Endodermal cell (in vitro differentiated cells): Measurements from ENCODE around the gene CAMK2D. TPM values are rescaled to one million over a fixed set of nuclear protein-coding genes. Genes with fewer than 3 reads are reported as not detected.
A peak's percentile ranks its signal among the peaks of the same experiment; 100 is the strongest.

Source experiments
- DNase-seq: peaks from one replicate; pipeline ENCODE4 v3.0.0-alpha.2; 2017
- H3K27ac ChIP-seq: 2 replicates; pipeline ENCODE4 v1.5.1; 2013; ENCODE audit warnings: mild to moderate bottlenecking, low read depth, low read length, moderate library complexity
- H3K27me3 ChIP-seq: 2 replicates; pipeline ENCODE4 v1.6.1; 2013; ENCODE audit warnings: mild to moderate bottlenecking, low read length, moderate library complexity; ENCODE audit not compliant: insufficient read depth, control insufficient read depth, poor library complexity, severe bottlenecking
- H3K36me3 ChIP-seq: 2 replicates; pipeline ENCODE4 v1.7.0; 2013; ENCODE audit warnings: mild to moderate bottlenecking, low read length, moderate library complexity; ENCODE audit not compliant: control insufficient read depth, insufficient read depth
- H3K4me1 ChIP-seq: one replicate; pipeline ENCODE4 v1.7.0; 2013; ENCODE audit warnings: low read length; ENCODE audit not compliant: control insufficient read depth, insufficient read depth
- H3K4me3 ChIP-seq: 2 replicates; pipeline ENCODE4 v1.5.1; 2013; ENCODE audit warnings: mild to moderate bottlenecking, low read length, moderate library complexity
- H3K9ac ChIP-seq: 2 replicates; pipeline ENCODE4 v1.6.1; 2013; ENCODE audit warnings: mild to moderate bottlenecking, low read length, moderate library complexity; ENCODE audit not compliant: poor library complexity, severe bottlenecking; ENCODE audit errors: extremely low read depth
- H3K9me3 ChIP-seq: 2 replicates; pipeline ENCODE4 v1.6.1; 2013; ENCODE audit warnings: mild to moderate bottlenecking, low read length, moderate library complexity; ENCODE audit not compliant: control insufficient read depth
- H3K27ac Mint-ChIP-seq: 2 replicates; pipeline ENCODE4 v1.8.0; 2020; ENCODE audit warnings: mixed read lengths
- H3K27me3 Mint-ChIP-seq: 2 replicates; pipeline ENCODE4 v1.8.0; 2021; ENCODE audit warnings: mild to moderate bottlenecking, mixed read lengths; ENCODE audit not compliant: insufficient read depth
- H3K36me3 Mint-ChIP-seq: 2 replicates; pipeline ENCODE4 v1.8.0; 2020; ENCODE audit warnings: low read depth, mixed read lengths
- H3K4me1 Mint-ChIP-seq: 2 replicates; pipeline ENCODE4 v1.8.0; 2020; ENCODE audit warnings: mixed read lengths
- H3K4me3 Mint-ChIP-seq: 2 replicates; pipeline ENCODE4 v1.8.0; 2020; ENCODE audit warnings: mild to moderate bottlenecking, moderate library complexity, mixed read lengths
- H3K9me3 Mint-ChIP-seq: 2 replicates; pipeline ENCODE4 v1.8.0; 2020; ENCODE audit warnings: mild to moderate bottlenecking, mixed read lengths
- WGBS, 2 experiments: methylation state at CpG; one replicate each; pipeline versions ENCODE4 v1.1.5 to v1.1.7; 2013; ENCODE audit warnings: missing lambda C conversion rate in 2 of 2, mixed read lengths in 1 of 2; ENCODE audit not compliant: insufficient coverage in 1 of 2, insufficient read length in 1 of 2; 5-methylcytosine and 5-hydroxymethylcytosine counted together
- total RNA-seq, 2 donors: library from RNA; stranded (reverse); fragmentation: NEBNext Ultra II Directional in 1 of 2; extraction: Animal tissue kit (Norgen Biotek cat#: 25700) in 1 of 2; gene quantifications; 2 replicates in 1 of 2; 3 replicates in 1 of 2; pipeline ENCODE4 v1.2.1, GENCODE V29; 2021
- TF ChIP-seq, protein P1 (sequence below): fragments of 200-600 bp; sonication (generic); conservative IDR thresholded peaks from 2 replicates; pipeline ENCODE4 v1.5.0; 2021; ENCODE audit warnings: antibody characterized with exemption, mild to moderate bottlenecking

CAMK2D gene
- total RNA-seq, 2 donors from 2014 or later, result 91.1 to 120 TPM

DNA sequence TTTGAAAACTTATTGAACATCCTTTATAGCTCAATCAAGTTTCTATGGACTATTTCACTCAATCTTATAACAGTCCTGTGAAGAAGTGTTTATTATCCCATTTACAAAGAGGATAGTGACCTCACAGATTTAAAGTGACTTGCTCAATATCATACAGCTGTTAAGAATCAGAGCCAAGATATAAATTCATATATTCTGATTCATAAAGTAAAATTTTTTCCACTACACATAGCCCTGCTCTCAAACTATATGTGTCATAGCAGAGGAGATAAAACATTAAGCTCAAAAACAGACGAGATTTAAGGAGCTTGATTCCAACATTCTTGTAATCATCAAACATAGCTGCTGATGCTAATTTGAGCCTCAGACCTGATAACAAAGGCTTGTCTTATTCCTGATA, 226.8 kb downstream of the CAMK2D start:
- Mint-ChIP-seq H3K27me3 (no peaks in the 10 kb centered on the region), H3K36me3 (peaks cover 5% of the 10 kb centered on the region), H3K27ac (no peak overlapping the region), H3K4me3 (no peak overlapping the region), H3K9me3 (no peaks in the 10 kb centered on the region), H3K4me1 (no peaks in the 10 kb centered on the region)
- no peak for DNase-seq
- Histone ChIP-seq H3K9me3 (no peaks in the 10 kb centered on the region), H3K27ac (no peak overlapping the region), H3K9ac (no peak overlapping the region), H3K27me3 (no peaks in the 10 kb centered on the region), H3K4me3 (no peak overlapping the region), H3K36me3 (peaks cover 56% of the 10 kb centered on the region), H3K4me1 (no peaks in the 10 kb centered on the region)
- WGBS, 2 experiments, result 81 to 100% methylated on average over 1 of the region's 1 CpG
- TF ChIP-seq, protein P1, sequence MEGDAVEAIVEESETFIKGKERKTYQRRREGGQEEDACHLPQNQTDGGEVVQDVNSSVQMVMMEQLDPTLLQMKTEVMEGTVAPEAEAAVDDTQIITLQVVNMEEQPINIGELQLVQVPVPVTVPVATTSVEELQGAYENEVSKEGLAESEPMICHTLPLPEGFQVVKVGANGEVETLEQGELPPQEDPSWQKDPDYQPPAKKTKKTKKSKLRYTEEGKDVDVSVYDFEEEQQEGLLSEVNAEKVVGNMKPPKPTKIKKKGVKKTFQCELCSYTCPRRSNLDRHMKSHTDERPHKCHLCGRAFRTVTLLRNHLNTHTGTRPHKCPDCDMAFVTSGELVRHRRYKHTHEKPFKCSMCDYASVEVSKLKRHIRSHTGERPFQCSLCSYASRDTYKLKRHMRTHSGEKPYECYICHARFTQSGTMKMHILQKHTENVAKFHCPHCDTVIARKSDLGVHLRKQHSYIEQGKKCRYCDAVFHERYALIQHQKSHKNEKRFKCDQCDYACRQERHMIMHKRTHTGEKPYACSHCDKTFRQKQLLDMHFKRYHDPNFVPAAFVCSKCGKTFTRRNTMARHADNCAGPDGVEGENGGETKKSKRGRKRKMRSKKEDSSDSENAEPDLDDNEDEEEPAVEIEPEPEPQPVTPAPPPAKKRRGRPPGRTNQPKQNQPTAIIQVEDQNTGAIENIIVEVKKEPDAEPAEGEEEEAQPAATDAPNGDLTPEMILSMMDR, result no peak

DNA sequence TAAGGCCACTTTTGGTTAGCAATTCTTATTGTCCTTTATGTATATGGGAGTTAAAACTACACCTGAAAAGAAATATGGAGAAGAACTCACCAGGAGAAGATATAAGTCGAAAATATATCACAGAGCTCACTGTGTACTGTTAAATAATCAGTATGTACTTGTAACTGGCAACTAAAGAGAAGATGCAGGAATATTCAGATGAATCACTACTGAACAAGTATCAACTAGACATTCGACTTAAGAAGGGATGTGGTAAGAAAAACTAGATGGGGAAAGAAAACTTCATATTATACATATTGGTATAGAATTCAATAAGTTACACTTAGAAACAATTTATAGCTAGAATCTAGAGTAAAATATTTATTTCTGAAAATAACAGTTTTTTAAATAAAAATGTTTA, 230.0 kb downstream of the CAMK2D start:
- Mint-ChIP-seq H3K9me3 (no peaks in the 10 kb centered on the region), H3K4me1 (no peaks in the 10 kb centered on the region), H3K27ac (no peak overlapping the region), H3K27me3 (no peaks in the 10 kb centered on the region), H3K4me3 (no peak overlapping the region), H3K36me3 (peaks cover 7% of the 10 kb centered on the region)
- no peak overlapping the region for H3K27ac ChIP-seq
- TF ChIP-seq, protein P1, result no peak
- 95 to 100% methylated on average over 1 of the region's 2 CpGs for WGBS, 2 experiments
- DNase-seq, result no peak
- no peaks in the 10 kb centered on the region for H3K27me3 ChIP-seq
- no peak overlapping the region for H3K4me3 ChIP-seq
- no peaks in the 10 kb centered on the region for H3K9me3 ChIP-seq
- peaks cover 52% of the 10 kb centered on the region for H3K36me3 ChIP-seq
- H3K9ac ChIP-seq, result no peak overlapping the region
- H3K4me1 ChIP-seq, result no peaks in the 10 kb centered on the region

DNA sequence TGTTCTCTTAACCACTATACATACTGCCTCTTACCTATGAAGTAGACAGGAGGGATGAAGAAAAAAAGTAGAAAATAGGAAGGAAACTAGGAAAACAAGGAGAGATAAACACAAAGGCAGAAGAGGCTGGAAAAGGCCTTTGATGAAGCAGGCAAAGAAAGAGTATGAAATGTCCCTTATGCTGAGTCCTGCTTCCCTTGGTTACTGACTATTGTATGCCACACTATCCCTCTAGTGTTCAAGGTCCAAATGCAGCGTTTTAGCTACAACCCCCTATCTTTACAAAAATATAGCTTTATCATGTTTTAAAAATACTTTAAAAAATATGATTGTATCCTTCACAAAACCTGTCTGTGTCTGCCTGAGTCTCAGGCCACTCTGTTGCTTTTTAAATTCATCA, 233.1 kb downstream of the CAMK2D start:
- Mint-ChIP-seq H3K9me3 (no peaks in the 10 kb centered on the region), H3K36me3 (peaks cover 20% of the 10 kb centered on the region), H3K4me1 (no peaks in the 10 kb centered on the region), H3K4me3 (no peak overlapping the region), H3K27me3 (no peaks in the 10 kb centered on the region), H3K27ac (no peak overlapping the region)
- H3K4me1 ChIP-seq, result no peaks in the 10 kb centered on the region
- no peak for DNase-seq
- H3K9ac ChIP-seq, result no peak overlapping the region
- H3K9me3 ChIP-seq, result no peaks in the 10 kb centered on the region
- H3K27me3 ChIP-seq, result no peaks in the 10 kb centered on the region
- TF ChIP-seq, protein P1, result peak; percentile 26
- H3K27ac ChIP-seq, result no peak overlapping the region
- no peak overlapping the region for H3K4me3 ChIP-seq
- WGBS, 2 experiments, result 100% methylated on average over 1 of the region's 1 CpG; no CpG with 5 or more reads in 1 of the 2 experiments
- H3K36me3 ChIP-seq, result peaks cover 60% of the 10 kb centered on the region
